Epidermal melanocyte (primary cell): Measurements from ENCODE around the gene EPHB6.

ENCODE experiments used
- DNase-seq: peaks from one replicate; pipeline ENCODE4 v3.0.0; 2011; ENCODE audit warnings: low spot score; ENCODE audit not compliant: insufficient read length

Gene EPHB6

GRCh38 chr7:142876991-142877910 lies 22.4 kb downstream of the EPHB6 start:
- DNase-seq, result no peak

- no peak for DNase-seq
Observed at GRCh38 chr7:142878315-142878714, 23.4 kb downstream of the EPHB6 start.

DNA sequence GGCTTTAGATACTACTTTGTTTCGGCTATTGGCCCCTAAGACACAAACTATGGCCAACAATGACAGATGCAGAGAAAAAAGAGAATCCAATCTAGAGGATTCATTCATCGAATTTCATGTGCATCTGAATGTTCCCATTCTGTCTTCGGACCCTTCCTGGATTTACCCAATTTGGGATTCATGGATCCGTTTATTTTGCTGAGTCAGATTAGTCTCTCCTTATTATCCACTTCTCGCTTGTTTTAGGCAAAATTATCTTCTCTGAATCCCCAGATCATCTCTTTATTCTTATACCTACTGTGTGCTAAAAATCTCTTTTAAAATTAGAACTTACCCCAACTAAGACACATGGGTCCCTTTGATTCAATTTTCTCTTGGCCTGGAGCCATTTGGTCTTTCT lies 24.2 kb downstream of the EPHB6 start:
- no peak for DNase-seq

DNA sequence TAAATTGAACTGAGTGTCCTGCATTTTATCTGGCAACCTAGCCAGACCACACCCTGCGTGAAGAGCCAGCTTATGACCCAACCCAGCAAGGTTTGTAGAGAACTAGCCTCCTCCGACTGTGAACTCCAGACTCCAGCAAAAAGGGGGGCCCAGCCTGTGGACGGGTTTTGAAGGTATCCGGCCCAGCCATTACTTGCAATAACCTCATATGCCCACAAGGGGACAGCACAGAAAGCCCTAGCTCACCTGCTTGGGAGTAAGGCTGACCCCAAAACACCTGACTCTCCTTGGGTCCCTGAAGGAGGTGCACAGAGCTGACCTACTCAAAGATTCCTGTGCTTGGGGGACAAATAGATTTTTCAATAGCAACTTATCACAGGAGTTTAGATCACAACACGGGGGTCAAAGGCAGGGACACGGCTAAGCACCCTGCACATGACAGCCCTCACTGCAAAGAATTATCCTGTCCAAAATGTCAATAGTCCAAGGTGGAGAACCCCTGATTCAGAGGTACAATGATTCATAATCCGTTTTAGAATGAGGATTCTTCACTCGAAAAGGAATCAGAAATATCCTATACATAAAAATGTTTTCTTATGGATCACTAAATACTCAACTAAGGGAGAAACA lies 26.1 kb downstream of the EPHB6 start:
- no peak for DNase-seq

GRCh38 chr7:142881586-142882337 lies 26.9 kb downstream of the EPHB6 start:
- no peak for DNase-seq

DNA sequence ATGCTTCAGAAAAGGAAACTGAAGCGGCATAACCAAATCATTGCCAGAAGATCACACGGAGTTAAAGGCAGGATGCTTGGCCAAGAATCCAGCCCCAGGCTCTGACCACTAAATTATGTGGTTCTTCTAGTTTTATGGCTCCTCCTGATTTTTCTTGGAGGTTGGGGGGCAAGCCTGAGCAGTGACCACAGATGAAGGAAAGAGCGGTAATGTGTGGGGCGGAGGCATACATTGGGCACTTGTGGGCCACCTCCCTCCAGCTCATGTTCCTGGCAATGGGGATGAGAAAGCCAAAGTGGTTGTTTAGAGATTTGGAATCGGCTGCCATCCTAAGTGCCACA lies 27.4 kb downstream of the EPHB6 start:
- DNase-seq, result no peak

- DNase-seq, result no peak
Observed at GRCh38 chr7:142883145-142883544, 28.3 kb downstream of the EPHB6 start.

- DNase-seq, result no peak
Observed at GRCh38 chr7:142883571-142884285, 28.9 kb downstream of the EPHB6 start.

- no peak for DNase-seq
Observed at GRCh38 chr7:142884286-142884640, 29.4 kb downstream of the EPHB6 start.

- no peak for DNase-seq
Observed at GRCh38 chr7:142885311-142886230, 30.7 kb downstream of the EPHB6 start, which contains the start of gene TRPV6. TRPV6 (minus strand) TSS chr7:142885745.

DNA sequence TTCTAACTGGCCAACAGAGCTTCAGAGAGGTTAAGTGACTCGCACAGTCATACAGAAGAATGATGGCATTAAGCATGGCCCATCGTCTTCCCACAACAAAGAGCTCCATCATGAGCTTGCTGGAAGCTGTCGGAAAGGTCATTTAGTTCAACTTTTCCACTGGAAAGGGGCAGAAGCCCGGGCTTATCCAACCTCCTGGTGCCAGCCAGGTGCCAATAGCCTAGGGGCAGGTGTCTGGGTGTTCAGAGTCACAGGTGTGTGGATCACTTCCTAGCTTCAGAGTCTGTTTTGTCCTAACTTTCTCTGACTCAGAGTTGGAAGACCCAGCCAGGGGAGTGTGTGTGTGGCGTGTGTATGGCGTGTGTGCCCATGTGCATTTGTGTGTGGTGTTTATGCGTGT lies 32.0 kb downstream of the EPHB6 start:
- no peak for DNase-seq

- no peak for DNase-seq
Observed at GRCh38 chr7:142887282-142888015, 32.6 kb downstream of the EPHB6 start.

DNA sequence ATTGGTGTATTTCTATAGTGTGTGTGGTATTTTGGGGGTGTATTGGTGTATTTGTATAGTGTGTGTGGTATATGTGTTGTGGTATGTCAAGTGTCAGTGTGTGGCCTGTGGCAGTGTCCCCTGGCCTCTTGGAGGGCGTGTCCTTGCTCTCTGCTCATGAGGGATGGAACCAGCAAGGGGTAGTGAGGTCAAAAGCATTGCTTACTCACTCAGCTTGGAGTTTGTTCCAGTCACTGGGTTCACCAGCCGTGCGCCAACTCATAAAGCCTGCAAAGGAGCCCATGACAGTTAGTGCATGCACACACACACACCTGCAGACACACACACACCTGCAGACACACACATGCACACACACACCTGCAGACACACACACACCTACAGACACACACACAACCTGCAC lies 34.9 kb downstream of the EPHB6 start:
- DNase-seq, result no peak

DNA sequence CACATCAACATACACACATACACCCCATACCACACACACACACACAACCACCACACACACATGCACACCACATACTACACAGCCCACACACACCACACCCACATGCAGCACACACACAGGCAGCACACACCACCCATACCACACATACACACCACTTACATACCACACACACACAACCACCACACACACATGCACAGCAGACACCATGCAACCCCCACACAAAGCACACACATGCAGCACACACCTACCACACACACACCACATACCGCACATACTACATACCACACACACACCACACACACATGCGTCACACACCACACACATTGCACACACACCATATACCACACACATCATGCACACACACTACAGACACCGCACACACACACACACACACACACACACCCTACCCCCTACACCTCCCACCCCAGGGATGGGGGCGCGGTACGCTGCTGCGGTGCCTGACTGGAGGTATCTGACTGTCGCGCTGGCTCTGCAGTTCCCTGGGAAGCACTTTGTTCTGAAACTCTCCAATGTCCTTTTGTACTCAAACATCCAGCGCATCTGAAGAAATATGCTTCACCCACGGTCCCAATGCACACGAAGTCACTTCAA lies 36.1 kb downstream of the EPHB6 start:
- DNase-seq, result no peak

- no peak for DNase-seq
Observed at GRCh38 chr7:142891490-142892082, 36.7 kb downstream of the EPHB6 start.

- DNase-seq, result no peak
Observed at GRCh38 chr7:142892951-142893350, 38.1 kb downstream of the EPHB6 start.

GRCh38 chr7:142894112-142894984 lies 39.5 kb downstream of the EPHB6 start:
- no peak for DNase-seq

- no peak for DNase-seq
Observed at GRCh38 chr7:142894985-142895593, 40.2 kb downstream of the EPHB6 start.
